CD14-positive monocyte (primary cell): ENCODE measurements around the gene TLR8. TPM values are rescaled to one million over a fixed set of nuclear protein-coding genes. Genes with fewer than 3 reads are reported as not detected.
A peak's percentile ranks its signal among the peaks of the same experiment; 100 is the strongest.

Experiments
- DNase-seq, 3 donors: peaks; one replicate each; pipeline ENCODE4 v3.0.0-alpha.2; 2011 to 2022
- H2AFZ ChIP-seq: 2 replicates; pipeline ENCODE4 v1.6.0; 2012; ENCODE audit warnings: mild to moderate bottlenecking, low read depth, low read length, inconsistent platforms; ENCODE audit not compliant: insufficient read depth, poor library complexity, severe bottlenecking
- H3K27ac ChIP-seq, 2 donors: 1 replicate in 1 of 2; 2 replicates in 1 of 2; pipeline ENCODE4 v1.5.1; 2012 to 2013; ENCODE audit warnings: low read length in 2 of 2, control low read depth in 1 of 2, inconsistent platforms in 1 of 2, low read depth in 1 of 2, mild to moderate bottlenecking in 1 of 2
- H3K27me3 ChIP-seq, 2 donors: one replicate each; pipeline versions ENCODE4 v1.6.0 to v1.6.1; 2011 to 2013; ENCODE audit warnings: low read length in 2 of 2; ENCODE audit not compliant: control insufficient read depth in 2 of 2, insufficient read depth in 2 of 2
- H3K36me3 ChIP-seq, 2 donors: replicated peaks in 1 of 2; 1 replicate in 1 of 2; 2 replicates in 1 of 2; pipeline versions ENCODE4 v1.5.1 to v1.6.1; 2012 to 2013; ENCODE audit warnings: low read length in 2 of 2, control low read depth in 1 of 2, inconsistent platforms in 1 of 2, mild to moderate bottlenecking in 1 of 2; ENCODE audit not compliant: insufficient read depth in 2 of 2, control insufficient read depth in 1 of 2
- H3K4me1 ChIP-seq, 2 donors: 1 replicate in 1 of 2; 2 replicates in 1 of 2; pipeline versions ENCODE4 v1.5.1 to v1.6.1; 2012 to 2013; ENCODE audit warnings: low read length in 2 of 2, control low read depth in 1 of 2, inconsistent platforms in 1 of 2, mild to moderate bottlenecking in 1 of 2, moderate library complexity in 1 of 2; ENCODE audit not compliant: insufficient read depth in 2 of 2, control insufficient read depth in 1 of 2
- H3K4me2 ChIP-seq: replicated peaks from 2 replicates; pipeline ENCODE3; 2012; ENCODE audit warnings: low read length, moderate library complexity, mild to moderate bottlenecking; ENCODE audit not compliant: poor library complexity, severe bottlenecking; ENCODE audit errors: extremely low read depth
- H3K4me3 ChIP-seq, 3 experiments: fragments of 200-600 bp in 1 of 3; sonication (generic) in 1 of 3; replicated peaks in 1 of 3; 1 replicate in 2 of 3; 2 replicates in 1 of 3; pipeline ENCODE4 v1.5.1; 2011 to 2013; ENCODE audit warnings: low read length in 3 of 3, mild to moderate bottlenecking in 3 of 3, control low read depth in 2 of 3, low read depth in 2 of 3, inconsistent platforms in 1 of 3, moderate library complexity in 1 of 3
- H3K79me2 ChIP-seq: 2 replicates; pipeline ENCODE4 v1.6.0; 2012; ENCODE audit warnings: mild to moderate bottlenecking, control low read depth, inconsistent platforms, low read length, moderate library complexity; ENCODE audit not compliant: insufficient read depth
- H3K9ac ChIP-seq: 2 replicates; pipeline ENCODE4 v1.6.0; 2017; ENCODE audit warnings: low read length, mild to moderate bottlenecking; ENCODE audit not compliant: insufficient read depth, poor library complexity, severe bottlenecking
- H3K9me3 ChIP-seq, 2 donors: replicated peaks in 1 of 2; 1 replicate in 1 of 2; 2 replicates in 1 of 2; pipeline versions ENCODE4 v1.5.1 to v1.6.1; 2012 to 2013; ENCODE audit warnings: low read length in 2 of 2, control low read depth in 1 of 2; ENCODE audit not compliant: control insufficient read depth in 1 of 2, insufficient read depth in 1 of 2
- H4K20me1 ChIP-seq: 2 replicates; pipeline ENCODE4 v1.6.0; 2012; ENCODE audit warnings: mild to moderate bottlenecking, low read length, control low read depth, moderate library complexity; ENCODE audit not compliant: insufficient read depth
- H3K27ac Mint-ChIP-seq, 7 donors: one replicate each; pipeline ENCODE4 v1.8.0; 2020; ENCODE audit warnings: mild to moderate bottlenecking in 7 of 7, mixed read lengths in 7 of 7, moderate library complexity in 6 of 7, inconsistent platforms in 2 of 7
- H3K27me3 Mint-ChIP-seq, 3 donors: one replicate each; pipeline ENCODE4 v1.8.0; 2021 to 2022; ENCODE audit warnings: low read depth in 3 of 3, mild to moderate bottlenecking in 3 of 3, mixed read lengths in 3 of 3, moderate library complexity in 3 of 3, inconsistent platforms in 1 of 3
- H3K36me3 Mint-ChIP-seq, 2 donors: one replicate each; pipeline ENCODE4 v1.8.0; 2020; ENCODE audit warnings: mixed read lengths in 2 of 2, inconsistent platforms in 1 of 2, mild to moderate bottlenecking in 1 of 2
- H3K4me1 Mint-ChIP-seq: one replicate; pipeline ENCODE4 v1.8.0; 2020; ENCODE audit warnings: mild to moderate bottlenecking, mixed read lengths
- H3K4me3 Mint-ChIP-seq, 2 donors: one replicate each; pipeline ENCODE4 v1.8.0; 2020; ENCODE audit warnings: mild to moderate bottlenecking in 2 of 2, mixed read lengths in 2 of 2, moderate library complexity in 1 of 2
- H3K9me3 Mint-ChIP-seq, 7 donors: one replicate each; pipeline ENCODE4 v1.8.0; 2020 to 2022; ENCODE audit warnings: mixed read lengths in 7 of 7, mild to moderate bottlenecking in 6 of 7, moderate library complexity in 6 of 7, inconsistent platforms in 2 of 7
- WGBS: methylation state at CpG from one replicate; pipeline ENCODE4 v1.1.5; 2013; ENCODE audit warnings: missing lambda C conversion rate; ENCODE audit not compliant: insufficient coverage; 5-methylcytosine and 5-hydroxymethylcytosine counted together
- intact Hi-C, 2 donors: fragments of 100-400 bp; cut with micrococcal nuclease; formaldehyde crosslinking; loops; one replicate each; pipeline versions ENCODE4 v1.15.0 to v1.15.1; 2023
- polyA plus RNA-seq, 3 donors: library from polyadenylated mRNA; depleted of rRNA in 1 of 3; unstranded in 2 of 3; stranded (reverse) in 1 of 3; fragments of 300-500 nt in 2 of 3; fragments of >200 nt in 1 of 3; fragmentation: Illumina TruSeq in 2 of 3; gene quantifications; 1 replicate in 2 of 3; 2 replicates in 1 of 3; pipeline ENCODE4 v1.2.3, GENCODE V29; 2012 to 2021
- TF ChIP-seq, protein P1 (sequence below): fragments of 200-600 bp; IDR thresholded peaks from one replicate; pipeline ENCODE4 v1.8.0; 2022; ENCODE audit warnings: antibody characterized with exemption, mild to moderate bottlenecking

The TLR8 gene
- polyA plus RNA-seq, 3 donors: 23.1 to 61.9 (median 48.5) TPM

DNA sequence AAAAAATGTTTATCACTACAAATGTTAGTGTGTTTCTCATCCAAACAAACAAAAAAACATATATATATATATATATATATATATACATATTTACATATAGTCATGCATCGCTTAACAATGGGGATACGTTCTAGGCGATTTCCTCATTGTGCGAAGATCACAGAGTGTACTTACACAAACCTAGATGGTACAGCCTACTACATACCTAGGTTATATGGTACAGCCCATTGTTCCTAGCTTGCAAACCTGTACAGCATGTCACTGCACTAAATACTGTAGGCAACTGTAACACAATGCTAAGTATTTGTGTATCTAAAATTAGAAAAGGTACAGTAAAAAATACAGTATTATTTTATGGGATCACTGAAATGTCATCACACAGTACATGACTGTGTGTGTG, 52.0 kb downstream of the TLR8 start:
- no peaks in the 10 kb centered on the region for H3K36me3 Mint-ChIP-seq
- H3K9ac ChIP-seq: no peak overlapping the region
- peak overlapping the region in 1 of 2 donors; percentile 98 for H3K27ac ChIP-seq
- peaks cover 0 to 25% (median 5%) of the 10 kb centered on the region in 7 donors for H3K9me3 Mint-ChIP-seq
- H4K20me1 ChIP-seq: no peaks in the 10 kb centered on the region
- H3K36me3 ChIP-seq: no peaks in the 10 kb centered on the region
- H3K27me3 Mint-ChIP-seq: peaks cover 0 to 24% (median 0%) of the 10 kb centered on the region in 3 donors
- DNase-seq: no peak
- H3K4me3 Mint-ChIP-seq: no peak overlapping the region
- no peak overlapping the region for H3K4me2 ChIP-seq
- no peak overlapping the region for H3K4me3 ChIP-seq
- no peaks in the 10 kb centered on the region for H3K9me3 ChIP-seq
- TF ChIP-seq, protein P1, sequence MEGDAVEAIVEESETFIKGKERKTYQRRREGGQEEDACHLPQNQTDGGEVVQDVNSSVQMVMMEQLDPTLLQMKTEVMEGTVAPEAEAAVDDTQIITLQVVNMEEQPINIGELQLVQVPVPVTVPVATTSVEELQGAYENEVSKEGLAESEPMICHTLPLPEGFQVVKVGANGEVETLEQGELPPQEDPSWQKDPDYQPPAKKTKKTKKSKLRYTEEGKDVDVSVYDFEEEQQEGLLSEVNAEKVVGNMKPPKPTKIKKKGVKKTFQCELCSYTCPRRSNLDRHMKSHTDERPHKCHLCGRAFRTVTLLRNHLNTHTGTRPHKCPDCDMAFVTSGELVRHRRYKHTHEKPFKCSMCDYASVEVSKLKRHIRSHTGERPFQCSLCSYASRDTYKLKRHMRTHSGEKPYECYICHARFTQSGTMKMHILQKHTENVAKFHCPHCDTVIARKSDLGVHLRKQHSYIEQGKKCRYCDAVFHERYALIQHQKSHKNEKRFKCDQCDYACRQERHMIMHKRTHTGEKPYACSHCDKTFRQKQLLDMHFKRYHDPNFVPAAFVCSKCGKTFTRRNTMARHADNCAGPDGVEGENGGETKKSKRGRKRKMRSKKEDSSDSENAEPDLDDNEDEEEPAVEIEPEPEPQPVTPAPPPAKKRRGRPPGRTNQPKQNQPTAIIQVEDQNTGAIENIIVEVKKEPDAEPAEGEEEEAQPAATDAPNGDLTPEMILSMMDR: no peak
- H3K4me1 ChIP-seq: peaks cover 77 to 86% of the 10 kb centered on the region in 2 donors
- intact Hi-C loops: loop anchor here (10.0 kb wide), 2 partner anchors 46 to 536 kb away; no protein-coding TSS in a partner anchor
- H3K79me2 ChIP-seq: peaks cover 21% of the 10 kb centered on the region
- H2AFZ ChIP-seq: no peak overlapping the region
- peaks cover 59% of the 10 kb centered on the region for H3K4me1 Mint-ChIP-seq
- H3K27me3 ChIP-seq: peaks cover 0 to 4% of the 10 kb centered on the region in 2 donors
- peak overlapping the region in 2 of 7 donors; percentile 81 to 99 for H3K27ac Mint-ChIP-seq
- no CpG with 5 or more reads among the region's 4 CpGs for WGBS

DNA sequence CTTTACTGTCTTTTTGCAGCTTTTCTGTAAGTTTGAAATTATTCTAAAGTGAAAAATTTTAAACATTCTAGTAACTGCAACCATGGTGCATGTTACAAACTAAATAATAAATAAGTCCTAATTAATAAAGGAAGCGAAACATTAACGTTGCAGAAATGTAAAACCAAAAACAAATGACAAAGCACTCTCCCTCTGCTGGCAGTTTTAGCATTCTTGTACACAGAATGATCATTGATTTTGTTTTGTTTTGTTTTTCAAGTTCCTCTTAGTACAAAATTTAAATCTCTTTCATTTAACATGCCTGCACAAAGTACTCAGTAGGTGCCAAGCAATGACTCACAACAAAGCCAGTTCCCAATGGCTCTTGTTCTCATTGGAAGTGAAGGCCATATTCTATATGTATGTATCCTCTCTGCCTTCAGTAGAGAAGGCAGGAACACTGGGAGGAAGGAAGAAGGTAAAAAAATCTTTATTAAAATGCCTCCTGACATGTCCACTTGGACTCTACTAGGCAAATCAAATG, 54.8 kb downstream of the TLR8 start:
- peaks cover 2% of the 10 kb centered on the region for H3K79me2 ChIP-seq
- TF ChIP-seq, protein P1: peak; percentile 10
- no peaks in the 10 kb centered on the region for H3K36me3 Mint-ChIP-seq
- peak overlapping the region; percentile 72 to 93 (median 83) for H3K27ac Mint-ChIP-seq
- no CpG with 5 or more reads among the region's 2 CpGs for WGBS
- peak in 2 of 3 donors; percentile 34 to 44 for DNase-seq
- no peak overlapping the region for H3K9ac ChIP-seq
- peak overlapping the region in 1 of 3 experiments; percentile 21 for H3K4me3 ChIP-seq
- no peaks in the 10 kb centered on the region for H3K9me3 ChIP-seq
- H3K27me3 Mint-ChIP-seq: peaks cover 0 to 22% (median 0%) of the 10 kb centered on the region in 3 donors
- peak overlapping the region; percentile 64 to 69 for H3K27ac ChIP-seq
- peak overlapping the region in 1 of 2 donors; percentile 11 for H3K4me3 Mint-ChIP-seq
- H3K4me2 ChIP-seq: peak overlapping the region; percentile 12
- peaks cover 49 to 58% of the 10 kb centered on the region in 2 donors for H3K4me1 ChIP-seq
- H3K36me3 ChIP-seq: no peaks in the 10 kb centered on the region
- no peaks in the 10 kb centered on the region for H4K20me1 ChIP-seq
- H3K4me1 Mint-ChIP-seq: peaks cover 41% of the 10 kb centered on the region
- H3K27me3 ChIP-seq: peaks cover 0 to 4% of the 10 kb centered on the region in 2 donors
- H3K9me3 Mint-ChIP-seq: peaks cover 0 to 18% (median 0%) of the 10 kb centered on the region in 7 donors
- intact Hi-C loops: no loop called here
- H2AFZ ChIP-seq: no peak overlapping the region
